Retinal pigment epithelial cell (primary cell): ENCODE results near the gene BSND.

ENCODE experiments used
- DNase-seq: peaks from one replicate; pipeline ENCODE4 v3.0.0-alpha.2; 2010; ENCODE audit warnings: low read depth
- H3K4me3 ChIP-seq: 2 replicates; pipeline ENCODE4 v1.5.1; 2011; ENCODE audit warnings: mild to moderate bottlenecking, low read length, control low read depth, moderate library complexity
- CTCF ChIP-seq: conservative IDR thresholded peaks from 2 replicates; pipeline ENCODE4 v1.5.1; 2011; ENCODE audit warnings: low read depth, low read length, control low read depth, inconsistent platforms

Gene BSND

GRCh38 chr1:54991939-54992338 is 6.8 kb upstream of the BSND start:
- TF ChIP-seq CTCF: no peak
- DNase-seq: no peak
- H3K4me3 ChIP-seq: no peak overlapping the region

GRCh38 chr1:54993140-54993539 is 5.6 kb upstream of the BSND start:
- no peak overlapping the region for H3K4me3 ChIP-seq
- TF ChIP-seq CTCF: no peak
- no peak for DNase-seq

- TF ChIP-seq CTCF: no peak
- no peak for DNase-seq
- H3K4me3 ChIP-seq: no peak overlapping the region
Observed at GRCh38 chr1:54994355-54994990, 4.3 kb upstream of the BSND start.

- no peak for DNase-seq
- H3K4me3 ChIP-seq: no peak overlapping the region
- TF ChIP-seq CTCF: no peak
Observed at GRCh38 chr1:54995013-54995760, 3.5 kb upstream of the BSND start.

GRCh38 chr1:54995835-54996234 is 2.9 kb upstream of the BSND start:
- TF ChIP-seq CTCF: no peak
- no peak for DNase-seq
- no peak overlapping the region for H3K4me3 ChIP-seq

- TF ChIP-seq CTCF: peak; percentile 74
- no peak for DNase-seq
- H3K4me3 ChIP-seq: peak overlapping the region; percentile 20
Observed at GRCh38 chr1:54996359-54996868, 2.3 kb upstream of the BSND start.
